HTERT RPE-1 (cell line): ENCODE results near the gene ADRA2C.

Experiments used
- in situ Hi-C: fragments of 300-500 bp; cut with MboI; formaldehyde crosslinking; loops from 4 replicates; pipeline ENCODE4 v1.14.3; 2020; ENCODE audit warnings: low sequenced_read_pairs

ADRA2C gene

GRCh38 chr4:3732076-3733028, 33.8 kb upstream of the ADRA2C start:
- in situ Hi-C loops: no loop called here

DNA sequence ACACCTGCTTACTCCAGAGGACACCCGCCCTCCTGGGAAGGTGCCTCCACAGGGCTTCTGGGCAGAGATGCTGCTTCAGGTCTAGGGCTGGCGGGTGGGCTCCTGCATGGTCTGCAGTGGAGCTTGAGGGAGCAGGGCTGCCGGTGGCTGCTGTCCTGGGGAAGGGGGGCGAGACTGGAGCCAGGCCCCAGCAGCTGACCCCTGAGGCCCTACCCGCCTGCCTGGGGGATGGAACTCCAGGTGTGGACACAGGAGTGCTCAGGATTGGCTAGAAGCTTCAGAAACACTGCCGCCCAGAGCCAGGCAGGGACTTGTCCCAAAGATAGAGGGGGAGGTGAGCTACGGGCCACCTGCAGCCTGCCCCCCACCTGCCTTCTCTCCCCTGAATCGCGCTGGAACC, 33.0 kb upstream of the ADRA2C start:
- in situ Hi-C loops: no loop called here

GRCh38 chr4:3735196-3735595, 31.0 kb upstream of the ADRA2C start:
- in situ Hi-C loops: no loop called here

- in situ Hi-C loops: no loop called here
These were observed 29.9 kb upstream of the ADRA2C start for GRCh38 chr4:3736290-3736689.

DNA sequence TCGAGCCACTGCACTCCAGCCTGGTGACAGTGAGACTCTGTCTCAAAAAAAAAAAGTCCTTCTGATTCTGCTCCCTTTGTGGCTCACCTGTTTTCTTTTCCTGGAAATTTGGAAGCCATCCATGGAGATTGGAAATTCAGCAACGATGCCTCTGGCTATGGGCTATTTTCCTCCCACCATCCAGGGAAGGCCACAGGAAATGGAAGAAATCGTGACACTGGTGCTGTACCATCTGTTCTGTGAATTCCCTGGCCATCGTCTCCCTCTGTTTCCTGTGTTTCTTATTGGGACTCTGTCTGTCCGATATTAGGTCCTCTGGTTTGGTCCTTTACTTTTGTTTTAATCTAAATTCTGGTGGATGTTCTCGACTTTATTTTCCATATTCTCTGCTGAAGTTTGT, 29.4 kb upstream of the ADRA2C start:
- in situ Hi-C loops: no loop called here

DNA sequence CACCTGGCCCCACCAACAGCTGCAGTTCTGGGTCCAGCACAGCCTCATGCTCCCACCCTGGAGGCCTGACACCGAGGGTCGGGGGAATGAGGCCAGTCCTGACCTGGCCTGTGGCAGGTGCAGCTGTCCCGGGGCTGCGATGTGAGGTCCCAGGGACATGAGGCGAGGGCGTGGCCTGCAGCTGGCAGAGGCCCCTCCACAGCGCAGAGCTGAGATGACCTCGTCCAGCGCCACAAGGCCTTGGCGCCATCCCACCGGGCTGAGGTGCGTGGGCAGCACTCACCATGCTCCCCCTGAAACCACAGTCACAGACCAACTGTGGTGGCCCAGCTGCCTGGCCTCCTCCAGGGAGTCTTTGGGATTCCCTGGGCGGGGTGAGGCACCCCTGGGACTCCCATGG, 26.6 kb upstream of the ADRA2C start:
- in situ Hi-C loops: no loop called here

DNA sequence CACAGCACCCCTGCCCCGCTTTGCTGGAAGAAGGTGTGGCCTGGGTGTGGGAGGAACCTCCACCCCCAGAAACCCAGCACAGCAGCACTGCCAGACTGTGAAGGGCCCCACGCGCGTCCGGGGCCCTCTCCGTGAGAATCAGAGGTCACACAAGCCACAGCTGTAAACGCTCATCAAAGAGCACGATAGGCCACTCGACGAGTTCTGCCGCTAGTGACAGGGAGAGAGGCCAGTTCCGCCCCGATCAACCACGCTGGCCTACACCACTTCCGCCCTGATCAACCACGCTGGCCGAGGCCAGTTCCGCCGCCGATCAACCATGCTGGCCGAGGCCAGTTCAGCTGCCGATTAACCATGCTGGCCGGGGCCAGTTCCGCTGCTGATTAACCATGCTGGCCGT, 25.9 kb upstream of the ADRA2C start:
- in situ Hi-C loops: no loop called here

DNA sequence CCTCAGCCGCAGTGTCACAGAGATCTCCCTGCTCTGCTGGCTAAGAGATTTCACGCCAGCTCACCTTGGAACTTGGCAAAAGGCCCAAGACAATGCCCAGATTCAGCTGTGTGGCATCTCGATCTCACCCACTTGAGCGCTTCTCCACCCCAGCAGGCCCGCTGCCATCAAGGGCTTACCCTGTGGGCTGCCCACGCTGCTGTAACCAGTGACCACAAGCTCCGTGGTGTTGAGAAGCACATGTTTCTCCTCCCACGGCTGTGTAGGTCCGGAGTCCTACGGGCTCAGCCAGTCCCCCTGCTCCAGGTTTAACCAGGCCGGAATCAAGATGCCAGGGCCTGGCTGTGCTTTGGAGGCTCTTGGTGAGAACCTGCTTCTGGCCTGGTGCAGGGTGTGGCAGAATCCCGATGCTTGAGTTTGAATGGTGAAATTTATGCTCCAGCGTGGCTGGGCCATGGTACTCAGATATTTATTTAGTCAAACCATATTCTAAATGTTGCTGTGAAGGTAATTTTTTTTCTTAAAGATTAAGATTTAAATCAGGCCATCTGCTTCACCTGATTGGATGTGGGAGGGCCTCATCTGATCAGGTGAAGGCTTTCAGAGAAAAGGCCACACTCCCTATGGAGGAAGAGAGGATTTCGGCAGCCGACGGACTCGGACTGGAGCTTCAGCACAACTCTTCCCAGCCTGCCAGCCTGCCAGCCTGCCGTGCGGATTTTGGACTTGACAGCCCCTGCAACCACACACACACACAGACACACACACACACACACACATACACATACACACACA, 24.8 kb upstream of the ADRA2C start:
- in situ Hi-C loops: no loop called here

GRCh38 chr4:3742610-3743009, 23.6 kb upstream of the ADRA2C start:
- in situ Hi-C loops: no loop called here

- in situ Hi-C loops: no loop called here
These were observed 22.0 kb upstream of the ADRA2C start for GRCh38 chr4:3744232-3744631.

- in situ Hi-C loops: no loop called here
These were observed 21.3 kb upstream of the ADRA2C start for GRCh38 chr4:3744901-3745300.

DNA sequence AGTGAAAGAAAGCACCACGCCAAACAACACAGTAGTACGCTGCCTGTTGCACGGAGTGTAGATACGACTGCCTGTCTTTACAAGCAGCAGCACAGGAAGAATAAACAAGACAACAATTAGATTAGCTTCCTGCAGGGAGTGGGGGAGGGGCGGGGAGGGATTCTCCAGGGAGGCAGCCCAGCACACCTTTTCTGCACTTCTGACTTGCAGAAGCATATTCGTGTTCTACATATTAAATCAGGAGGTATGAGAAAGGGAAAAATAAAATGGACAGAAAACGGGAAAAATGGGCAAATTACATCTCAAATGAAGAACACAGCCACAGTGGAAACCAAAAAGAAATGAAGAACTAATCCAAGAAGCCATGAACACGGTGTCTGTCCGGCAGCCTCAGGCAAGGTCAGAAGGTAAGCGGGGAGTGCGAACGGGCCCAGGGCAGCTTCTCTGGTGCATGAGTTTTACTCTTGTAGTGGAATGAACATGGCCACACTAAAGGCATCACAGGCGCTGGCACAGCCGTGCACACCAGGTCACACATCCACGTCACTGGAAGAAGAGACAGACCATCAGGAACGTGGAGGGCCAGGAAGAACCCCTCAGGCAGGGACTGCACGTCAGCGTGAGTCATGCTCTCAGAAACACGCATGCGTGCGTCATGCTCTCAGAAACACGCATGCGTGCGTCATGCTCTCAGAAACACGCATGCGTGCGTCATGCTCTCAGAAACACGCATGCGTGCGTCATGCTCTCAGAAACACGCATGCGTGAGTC, 20.1 kb upstream of the ADRA2C start:
- in situ Hi-C loops: no loop called here

GRCh38 chr4:3746701-3747580, 19.2 kb upstream of the ADRA2C start:
- in situ Hi-C loops: no loop called here

DNA sequence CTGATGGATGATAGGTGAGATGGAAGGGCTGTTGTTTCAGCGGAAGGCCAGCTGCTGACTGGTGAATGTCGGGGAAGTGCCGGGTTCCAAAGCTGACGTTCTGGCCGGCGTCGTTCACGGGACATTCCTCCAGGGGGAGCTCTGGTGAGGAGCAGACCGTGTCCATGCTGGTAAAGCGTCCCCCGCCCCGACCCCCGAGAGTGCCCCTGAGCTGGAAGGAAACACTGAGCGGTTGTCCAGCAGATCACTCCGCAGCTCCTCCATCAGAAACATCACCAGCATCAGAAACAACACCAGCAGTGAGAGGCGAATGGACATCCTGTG, 18.6 kb upstream of the ADRA2C start:
- in situ Hi-C loops: no loop called here

GRCh38 chr4:3748136-3748898, 17.9 kb upstream of the ADRA2C start:
- in situ Hi-C loops: no loop called here

DNA sequence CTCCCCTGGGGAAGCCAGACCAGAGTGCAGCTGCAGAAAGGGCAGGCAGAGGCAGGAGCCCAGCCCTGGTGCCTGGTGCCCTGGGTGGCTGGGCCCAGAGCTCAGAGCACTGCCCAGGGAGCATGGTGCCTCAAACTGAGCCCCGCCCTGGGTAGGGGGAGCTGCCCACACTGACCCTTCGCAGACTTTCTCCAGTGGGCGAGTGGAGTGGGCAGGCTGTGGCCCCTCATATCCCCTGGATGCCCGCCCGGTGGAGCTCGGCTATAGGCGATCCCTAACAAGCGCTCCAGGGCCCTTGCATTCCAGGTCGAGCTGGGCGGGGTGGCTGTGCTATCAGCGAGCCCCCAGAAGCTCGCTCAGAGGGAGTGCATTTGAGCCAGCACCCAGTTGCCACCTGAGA, 17.1 kb upstream of the ADRA2C start:
- in situ Hi-C loops: no loop called here

DNA sequence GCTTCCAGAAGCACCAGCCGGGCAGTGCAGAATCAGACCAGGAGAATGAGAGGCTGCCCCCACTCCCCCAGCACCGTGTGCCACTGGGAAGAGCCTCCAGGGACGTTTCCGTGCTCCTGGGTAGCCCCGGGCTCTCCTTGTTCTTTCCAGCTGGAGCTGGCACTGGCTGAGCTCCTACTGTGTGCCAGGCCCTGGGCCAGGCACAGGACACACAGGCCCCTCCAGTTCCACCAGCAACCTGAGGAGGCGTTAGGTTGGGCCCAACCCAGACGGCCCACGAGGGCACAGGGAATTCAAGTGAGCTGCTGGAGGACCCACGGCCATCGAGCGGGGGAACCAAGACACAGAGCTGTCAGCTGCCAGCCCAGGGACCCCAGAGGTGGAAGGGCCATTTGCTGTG, 15.9 kb upstream of the ADRA2C start:
- in situ Hi-C loops: no loop called here

DNA sequence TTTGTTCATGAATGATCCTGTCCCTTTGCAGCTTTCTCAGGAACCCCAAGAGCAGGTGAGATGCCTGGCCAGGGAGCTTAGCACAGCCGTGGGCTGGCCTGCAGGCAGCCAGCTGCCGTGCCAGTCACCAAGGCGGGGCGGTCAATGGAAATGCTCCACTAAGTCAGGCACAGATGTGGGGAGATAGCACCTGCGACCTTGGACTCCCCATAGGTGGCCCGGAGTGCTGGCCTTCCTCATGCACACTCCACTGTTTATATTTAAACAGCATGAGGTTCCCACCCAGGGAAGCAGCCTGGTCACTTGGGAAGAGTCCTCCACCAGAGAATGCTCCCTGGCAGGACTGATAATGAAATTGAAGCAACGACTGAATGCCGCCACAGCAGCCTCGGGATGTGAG, 14.2 kb upstream of the ADRA2C start:
- in situ Hi-C loops: no loop called here

DNA sequence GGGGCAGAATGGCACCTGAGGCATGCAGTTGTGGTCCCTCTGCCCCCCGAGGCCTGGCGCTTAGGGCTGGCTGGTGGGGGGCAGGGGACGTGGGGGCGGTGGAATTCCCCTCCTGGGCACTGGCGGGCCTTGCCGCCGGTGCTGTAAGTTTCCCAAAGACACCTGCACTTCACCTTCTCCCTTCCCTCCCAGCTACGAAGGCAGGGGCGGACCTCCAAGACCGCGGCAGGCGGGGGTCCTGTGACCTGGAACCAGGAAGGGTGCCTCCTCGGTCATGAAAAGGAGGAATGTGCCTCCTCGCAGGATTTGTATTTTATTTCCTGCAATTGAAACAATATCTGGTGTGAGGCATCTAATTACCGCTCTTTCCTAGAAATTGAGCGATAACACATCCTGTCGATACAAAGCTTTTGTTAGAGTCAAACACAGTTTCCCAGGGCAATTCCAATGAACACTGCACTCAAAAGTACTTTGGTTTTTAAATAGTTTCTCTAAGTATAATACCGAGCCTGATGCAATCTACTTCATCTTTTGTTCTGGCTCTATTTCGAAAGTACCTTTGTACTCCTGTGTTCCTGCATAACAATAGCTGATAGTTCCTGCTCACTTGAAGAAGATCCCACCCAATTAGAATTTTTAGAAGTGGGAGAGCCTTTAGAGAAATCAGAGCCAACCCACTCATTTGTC, 12.3 kb upstream of the ADRA2C start:
- in situ Hi-C loops: no loop called here
